ENCODE results near the gene INTS15.

Gene INTS15

DNA sequence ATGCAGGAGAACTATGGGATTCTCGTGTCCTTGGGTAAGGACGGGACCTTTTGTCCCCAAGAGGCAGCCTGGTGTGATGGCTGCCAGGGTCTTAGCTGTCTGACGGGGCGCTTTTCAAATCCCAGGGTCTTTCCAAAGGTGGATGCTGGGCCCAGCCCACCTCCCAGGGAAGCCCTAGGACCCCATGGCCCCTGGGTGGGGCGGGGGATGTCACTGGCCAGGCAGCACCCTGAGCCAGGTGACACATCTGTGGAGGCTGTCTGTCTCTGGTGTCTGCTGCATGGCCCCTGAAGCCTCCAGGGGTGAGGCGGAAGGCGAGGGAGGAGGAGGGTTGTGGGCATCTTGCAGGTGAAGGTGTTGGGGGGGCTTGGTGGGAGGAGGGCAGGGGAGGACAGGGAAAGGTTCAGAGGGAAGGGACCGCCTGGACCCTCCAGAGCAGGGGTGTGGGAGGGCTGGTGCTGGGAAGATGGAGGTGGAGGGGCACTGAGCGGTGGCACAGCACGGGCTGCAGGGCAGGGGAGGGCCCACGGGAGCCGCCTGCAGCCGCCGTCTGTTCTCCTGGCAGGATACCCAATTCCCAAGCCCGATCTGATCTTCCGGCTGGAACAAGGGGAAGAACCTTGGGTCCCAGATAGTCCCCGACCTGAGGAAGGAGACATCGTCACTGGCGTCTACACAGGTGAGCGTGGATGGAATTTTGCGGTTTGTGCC is 54.2 kb downstream of the INTS15 start:
- peak; percentile 38 for DNase-seq (ENCODE audit: low spot score)

GRCh38 chr7:6644728-6645127 is 54.9 kb downstream of the INTS15 start:
- no peak for DNase-seq (ENCODE audit: low spot score)

DNA sequence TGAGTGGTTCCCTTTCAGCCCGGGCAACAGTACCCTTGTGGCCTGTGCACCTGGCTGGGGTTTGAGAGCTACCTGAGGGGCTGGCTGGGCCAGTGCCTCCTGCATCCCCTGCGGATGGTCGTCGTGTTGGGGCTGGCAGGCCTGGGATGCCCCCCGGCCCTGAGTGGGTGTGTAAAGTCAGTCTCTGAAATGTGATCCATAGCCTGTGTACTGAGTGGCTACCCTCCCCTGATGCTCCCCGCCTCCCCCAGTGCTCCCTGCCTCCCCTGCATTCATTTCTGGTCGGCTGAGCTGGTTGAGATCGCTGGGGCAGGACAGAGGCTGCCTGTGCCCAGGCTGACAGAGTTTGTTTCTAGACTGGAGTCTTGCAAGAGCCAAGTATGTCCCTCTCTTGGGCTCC is 56.6 kb downstream of the INTS15 start:
- no peak for DNase-seq (ENCODE audit: low spot score)

DNA sequence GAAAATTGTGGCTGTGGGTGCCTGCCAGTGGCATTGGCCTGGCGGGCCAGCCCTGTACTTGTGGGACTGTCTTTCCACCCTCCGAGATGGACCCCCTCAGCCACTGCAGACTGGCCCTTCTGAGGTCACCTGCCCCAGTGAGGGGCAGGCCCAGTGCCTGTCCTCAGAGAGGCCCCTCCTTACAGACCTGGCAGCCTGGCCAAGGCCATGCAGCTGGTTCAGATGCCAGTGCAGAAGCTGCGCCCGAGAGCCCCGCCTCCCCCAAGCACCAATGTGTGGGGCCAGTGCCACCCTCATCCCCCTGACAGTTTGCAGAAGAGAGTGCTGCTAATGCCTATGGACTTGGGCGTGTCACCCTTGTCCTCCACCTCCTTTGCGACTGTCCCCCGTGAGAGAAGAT is 57.3 kb downstream of the INTS15 start:
- DNase-seq (ENCODE audit: low spot score) = no peak

DNA sequence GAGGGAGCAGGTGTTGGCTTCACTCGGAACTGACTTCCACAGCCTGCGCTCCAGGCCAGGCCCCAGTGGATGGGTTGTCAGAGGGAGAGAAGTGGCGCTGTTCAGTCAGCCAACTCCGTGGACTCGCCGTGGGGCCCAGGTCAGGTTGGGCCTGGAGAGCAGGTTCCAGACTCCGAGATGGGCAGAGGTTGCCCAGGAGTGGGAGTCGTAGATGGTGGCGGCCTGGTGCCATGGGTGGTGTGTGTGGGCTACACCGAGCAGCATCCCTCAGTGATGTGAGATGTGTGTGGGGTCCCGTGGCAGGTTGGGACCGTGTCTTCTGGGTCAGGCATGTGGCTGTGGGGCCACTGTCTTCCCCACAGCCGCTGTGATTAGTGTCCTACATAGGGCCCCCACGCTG is 57.7 kb downstream of the INTS15 start:
- no peak for DNase-seq (ENCODE audit: low spot score)

DNA sequence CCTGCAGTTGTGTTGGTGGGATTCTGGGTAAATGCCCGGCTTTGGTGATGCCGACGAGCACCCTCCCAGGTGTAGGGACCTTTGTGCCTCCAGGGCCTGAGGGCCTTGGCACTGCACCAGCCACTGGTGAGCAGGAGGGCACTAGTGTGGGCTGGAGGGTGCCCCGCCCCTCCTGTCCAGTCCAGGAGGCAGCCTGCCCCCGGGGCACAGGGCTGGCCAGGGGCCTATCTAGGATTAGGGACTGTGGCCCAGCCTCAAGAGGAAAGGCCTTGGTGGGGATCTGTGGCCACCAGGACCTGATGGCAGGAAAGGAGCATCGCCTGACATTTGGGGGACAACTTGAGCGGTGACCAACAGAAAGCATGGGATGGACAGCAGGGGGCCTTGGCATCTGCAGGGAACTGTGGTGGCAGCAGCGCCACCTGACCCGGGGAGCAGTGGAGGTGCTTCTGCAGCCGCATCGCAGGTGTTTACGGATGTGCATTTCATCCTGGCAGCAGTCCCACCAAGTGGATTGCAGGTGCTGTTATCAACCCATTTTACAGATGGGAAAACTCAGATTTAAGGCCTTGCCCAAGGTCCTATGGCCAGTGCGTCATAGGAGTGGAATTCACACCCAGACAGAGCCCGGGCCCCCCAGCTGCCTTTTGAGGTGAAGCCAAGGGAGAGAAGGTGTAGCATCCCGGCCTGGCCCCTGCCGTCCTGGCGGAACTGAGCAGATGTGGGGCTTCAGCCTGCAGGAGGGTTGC is 58.4 kb downstream of the INTS15 start:
- DNase-seq (ENCODE audit: low spot score) = no peak

DNA sequence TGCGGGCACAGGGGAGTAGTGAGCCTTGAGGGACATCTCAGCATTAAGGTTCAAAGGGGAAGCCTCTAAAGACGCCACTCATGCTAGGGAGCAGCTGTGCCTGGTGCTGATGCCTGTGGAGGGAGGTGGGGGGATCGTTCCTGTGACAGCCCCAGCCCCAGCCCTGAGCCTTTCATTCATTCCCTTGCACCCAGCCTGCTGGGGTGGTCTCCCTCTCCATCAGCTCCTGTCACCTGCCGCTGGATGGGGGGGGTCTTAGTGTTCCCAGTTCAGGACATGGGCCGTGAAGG is 58.9 kb downstream of the INTS15 start:
- no peak for DNase-seq (ENCODE audit: low spot score)

DNA sequence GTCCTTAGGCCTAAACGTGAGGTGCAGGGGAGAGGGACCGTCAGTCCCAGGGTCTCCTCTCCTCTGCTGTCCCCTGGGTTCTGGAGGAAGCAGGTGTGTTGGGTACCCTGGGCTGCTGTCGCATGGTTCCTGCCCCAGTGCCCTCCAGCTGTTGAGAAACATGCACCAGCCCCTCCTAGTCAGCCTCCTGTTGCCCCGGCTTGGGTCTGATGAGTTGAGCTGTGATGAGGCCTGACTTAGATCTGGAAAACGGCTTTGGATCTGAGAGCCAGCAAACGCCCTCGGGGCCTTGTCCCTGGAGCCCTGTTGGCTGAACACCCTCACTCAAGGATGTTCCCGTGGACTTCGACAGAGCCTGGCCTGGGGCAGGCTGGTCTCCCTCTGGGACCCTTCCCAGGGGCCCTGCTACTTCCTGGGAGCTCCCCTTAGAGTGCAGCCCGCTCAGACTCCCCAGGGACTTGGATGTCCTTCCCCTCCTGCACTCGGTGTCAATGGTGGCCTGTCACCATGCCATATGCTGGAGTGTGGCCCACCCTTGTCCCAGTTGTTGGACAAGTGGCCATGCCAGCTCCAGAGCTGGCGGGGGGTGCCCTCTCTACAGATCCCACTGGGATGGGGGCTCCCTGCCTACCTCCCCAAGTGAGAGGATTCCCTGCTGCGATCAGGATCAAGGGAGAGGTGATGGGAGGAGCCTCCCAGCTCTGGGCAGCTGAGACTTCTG is 59.6 kb downstream of the INTS15 start:
- DNase-seq (ENCODE audit: low spot score) = no peak

DNA sequence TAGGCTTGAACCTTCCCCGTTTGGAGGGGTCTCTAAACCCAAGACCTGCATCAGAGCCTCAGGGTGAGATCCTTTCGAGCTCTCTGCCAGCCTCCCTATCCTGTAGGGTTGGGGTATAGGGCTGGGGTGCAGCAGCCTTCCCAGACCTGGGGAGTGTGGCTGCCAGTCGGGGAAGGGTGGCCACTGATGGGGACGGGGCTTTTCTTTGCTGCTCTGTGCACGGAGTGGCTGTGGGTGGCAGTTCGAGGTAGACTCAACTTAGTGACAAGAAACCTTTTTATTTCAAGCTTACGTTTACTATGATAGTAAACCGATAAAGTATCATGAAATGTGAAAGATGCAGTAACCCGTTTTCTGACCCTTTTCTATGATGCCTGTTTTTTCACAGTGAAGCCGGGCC is 60.3 kb downstream of the INTS15 start:
- no peak for DNase-seq (ENCODE audit: low spot score)

DNA sequence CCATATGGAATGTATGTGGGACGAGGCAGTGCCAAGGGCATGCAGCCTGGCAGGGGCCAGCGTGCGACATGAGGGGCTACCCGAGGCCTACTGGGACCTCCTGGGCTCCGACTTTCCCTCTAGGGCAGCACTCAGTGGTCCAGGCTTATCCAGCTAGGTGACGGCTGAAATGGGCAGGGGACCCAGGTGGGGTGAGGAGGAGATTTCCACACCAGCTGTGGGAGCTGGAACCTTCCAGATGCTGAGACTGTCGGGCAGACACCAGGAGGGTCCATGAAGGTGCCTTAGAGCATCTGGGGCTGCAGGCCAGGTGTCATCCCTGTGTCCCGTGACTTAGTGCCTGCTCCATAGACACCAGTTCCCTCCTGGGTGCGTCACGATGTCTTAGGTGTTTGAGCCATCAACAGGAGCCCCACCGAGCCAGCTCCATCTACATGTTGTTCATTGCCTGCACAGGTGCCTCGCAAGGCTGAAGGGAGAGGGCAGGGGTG is 60.7 kb downstream of the INTS15 start:
- no peak for DNase-seq (ENCODE audit: low spot score)

GRCh38 chr7:6651851-6652445 is 62.1 kb downstream of the INTS15 start:
- no peak for DNase-seq (ENCODE audit: low spot score)

DNA sequence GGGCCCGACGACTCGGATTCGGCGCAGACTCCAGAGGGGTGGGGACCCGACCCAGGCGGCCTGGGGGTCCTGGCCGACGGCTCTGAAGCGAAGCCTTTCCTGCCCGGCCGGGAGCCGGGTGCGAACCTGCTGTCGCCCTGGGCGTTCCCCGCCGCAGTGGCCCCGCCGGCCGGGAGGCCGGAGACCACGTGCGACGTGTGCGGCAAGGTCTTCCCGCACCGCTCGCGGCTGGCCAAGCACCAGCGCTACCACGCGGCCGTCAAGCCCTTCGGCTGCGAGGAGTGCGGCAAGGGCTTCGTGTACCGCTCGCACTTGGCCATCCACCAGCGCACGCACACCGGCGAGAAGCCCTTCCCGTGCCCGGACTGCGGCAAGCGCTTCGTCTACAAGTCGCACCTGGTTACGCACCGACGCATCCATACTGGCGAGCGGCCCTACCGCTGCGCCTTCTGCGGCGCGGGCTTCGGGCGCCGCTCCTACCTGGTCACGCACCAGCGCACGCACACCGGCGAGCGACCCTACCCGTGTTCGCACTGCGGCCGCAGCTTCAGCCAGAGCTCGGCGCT is 62.7 kb downstream of the INTS15 start:
- DNase-seq (ENCODE audit: low spot score) = no peak

DNA sequence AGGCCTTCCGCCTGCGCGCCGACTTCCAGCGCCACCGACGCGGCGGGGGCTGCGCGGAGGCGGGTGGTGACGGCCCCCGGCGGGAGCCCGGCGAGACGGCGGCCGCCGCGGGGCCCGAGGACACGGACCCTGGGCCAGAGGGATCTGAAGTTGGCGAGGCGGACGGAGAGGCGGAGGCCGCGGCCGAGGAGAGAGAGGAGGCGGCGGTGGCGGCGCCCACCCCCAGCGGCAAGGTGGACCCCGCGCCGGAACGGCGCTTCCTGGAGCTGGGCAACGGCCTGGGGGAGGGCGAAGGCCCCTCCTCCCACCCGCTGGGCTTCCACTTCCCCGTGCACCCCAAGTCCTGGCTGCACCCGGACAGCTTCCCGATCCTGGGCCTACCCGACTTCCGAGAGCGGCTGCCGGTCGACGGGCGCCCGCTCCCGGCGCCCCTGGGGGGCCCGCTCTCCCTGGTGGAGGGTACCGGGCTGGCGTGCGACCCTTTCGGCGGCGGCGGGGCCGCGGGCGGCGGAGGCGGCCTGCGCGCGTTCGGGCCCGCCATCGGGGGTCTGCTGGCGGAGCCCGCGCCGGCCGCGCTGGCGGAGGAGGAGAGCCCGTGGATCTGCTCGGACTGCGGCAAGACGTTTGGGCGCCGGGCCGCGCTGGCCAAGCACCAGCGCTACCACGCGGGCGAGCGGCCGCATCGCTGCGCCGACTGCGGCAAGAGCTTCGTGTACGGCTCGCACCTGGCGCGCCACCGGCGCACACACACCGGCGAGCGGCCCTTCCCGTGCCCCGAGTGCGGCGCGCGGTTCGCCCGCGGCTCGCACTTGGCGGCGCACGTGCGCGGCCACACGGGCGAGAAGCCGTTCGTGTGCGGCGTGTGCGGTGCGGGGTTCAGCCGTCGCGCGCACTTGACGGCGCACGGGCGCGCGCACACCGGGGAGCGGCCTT is 63.5 kb downstream of the INTS15 start:
- DNase-seq (ENCODE audit: low spot score) = no peak

GRCh38 chr7:6654113-6654841 is 64.5 kb downstream of the INTS15 start:
- no peak for DNase-seq (ENCODE audit: low spot score)

DNA sequence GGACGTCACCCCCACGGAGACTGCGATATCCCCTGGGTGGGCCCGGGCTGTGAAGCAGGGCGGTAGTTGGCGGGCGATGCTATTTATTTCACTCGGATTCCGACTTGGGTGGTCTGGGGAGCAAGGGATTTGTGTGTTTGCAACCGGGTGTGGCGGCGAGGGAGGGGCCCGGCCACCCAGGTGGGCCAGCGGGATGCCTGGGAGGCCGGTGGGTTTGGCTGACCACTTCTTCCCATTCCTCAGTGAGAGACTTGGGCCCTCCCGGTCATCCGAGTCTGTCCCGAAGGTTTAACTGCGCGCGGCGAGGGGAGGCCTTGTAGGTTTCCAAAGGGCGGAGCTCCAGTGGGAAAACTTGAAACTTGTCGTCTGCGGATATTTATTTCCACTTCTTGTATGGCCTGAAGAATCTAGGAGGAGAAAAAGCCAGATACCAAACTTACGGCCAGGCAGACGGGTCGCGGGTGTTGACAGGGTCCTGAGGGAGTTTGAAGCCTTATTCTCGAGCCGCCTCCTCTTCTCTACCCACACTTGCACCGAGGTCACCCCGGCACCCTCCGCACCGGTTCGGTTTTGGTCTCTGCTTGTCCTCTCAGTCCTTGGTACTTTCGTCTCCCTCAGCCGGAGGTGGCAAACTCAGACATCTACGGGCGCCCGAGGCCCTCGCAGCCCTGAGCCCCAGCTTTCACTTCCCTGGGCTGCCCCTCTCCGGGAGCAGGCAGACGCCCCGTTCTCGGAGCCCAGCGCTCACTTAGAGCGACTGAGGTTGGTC is 65.2 kb downstream of the INTS15 start:
- no peak for DNase-seq (ENCODE audit: low spot score)

DNA sequence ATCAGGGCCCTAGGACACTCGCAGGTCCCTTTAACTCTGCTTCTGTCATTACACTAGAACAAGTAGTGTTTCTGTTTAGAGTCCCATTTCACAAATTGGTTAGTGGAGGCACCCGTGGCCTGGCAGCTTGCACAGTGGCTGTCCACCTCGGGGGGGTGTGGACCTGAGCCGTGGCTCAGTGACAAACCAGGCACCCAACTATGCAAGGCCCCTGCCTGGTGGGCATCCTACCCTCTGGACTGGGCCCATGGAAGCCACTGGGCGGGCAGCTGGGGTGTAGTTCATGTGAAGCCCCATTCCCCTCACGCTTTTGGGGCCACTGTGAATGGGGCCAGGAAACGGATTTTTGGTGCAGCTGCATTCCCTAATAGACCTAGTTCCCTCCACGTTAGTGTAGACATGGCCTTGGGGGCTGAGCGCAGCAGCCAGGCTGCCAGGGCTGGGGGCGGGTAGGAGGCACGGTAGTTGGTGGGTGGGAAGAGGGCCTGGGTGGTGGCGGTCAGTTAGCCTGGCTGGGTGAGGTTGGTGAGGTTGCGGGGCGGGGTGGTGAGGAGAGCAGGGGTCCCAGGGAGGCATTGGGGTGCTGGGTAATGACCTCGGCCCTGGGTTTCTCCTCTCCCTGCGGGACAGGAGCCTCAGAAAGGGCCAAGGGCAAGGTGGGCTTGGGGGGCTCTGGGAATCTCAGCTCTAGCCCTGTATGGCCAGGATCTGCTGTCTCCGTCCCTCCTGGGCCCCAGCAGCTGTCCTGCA is 66.0 kb downstream of the INTS15 start:
- DNase-seq (ENCODE audit: low spot score) = no peak

DNA sequence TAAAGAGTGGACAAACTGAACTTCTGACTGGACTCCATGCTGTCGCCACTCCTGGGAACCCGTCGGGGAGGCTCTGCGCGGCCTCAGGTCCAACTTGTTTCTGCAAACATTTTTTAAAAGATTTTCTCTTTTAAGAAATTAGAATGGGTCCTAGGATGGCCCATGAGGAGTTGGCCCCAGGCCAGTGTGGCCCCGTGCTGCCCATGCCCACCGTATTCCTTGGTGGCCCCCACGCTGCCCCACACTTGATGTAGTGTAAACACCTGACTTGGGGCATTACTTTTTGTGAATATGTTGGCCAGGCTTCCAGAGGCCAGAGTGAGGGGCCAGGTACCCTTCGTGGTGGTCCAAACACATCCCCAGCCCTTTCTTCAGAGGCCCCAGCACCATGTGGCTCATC is 66.6 kb downstream of the INTS15 start:
- no peak for DNase-seq (ENCODE audit: low spot score)
